ENCODE data around the gene SNN.

GRCh38 chr16:11627822-11628457, 40.3 kb upstream of the SNN start:
- no peak for TF ChIP-seq CTCF (IDR thresholded peaks at IDR 0.05; ENCODE audit: low read length)
- no peak for TF ChIP-seq EZH2 (IDR thresholded peaks at IDR 0.05; ENCODE audit: borderline replicate concordance, low read length)
